ENCODE data around the gene ZFP90.
"Not testable (repeated sequence)": the region's sequence is repeated elsewhere in the genome, so short reads cannot be mapped to it uniquely, and the experiment has no call there.

Gene ZFP90

GRCh38 chr16:68538880-68539701 lies at the start of gene ZFP90:
Gene ZFP90 (plus strand): TSS chr16:68539291. CDS start chr16:68539793, 502 bp downstream.
- DNase-seq, result peak; percentile 95

GRCh38 chr16:68490358-68490757 lies 48.7 kb upstream of the ZFP90 start:
- DNase-seq, result no peak

DNA sequence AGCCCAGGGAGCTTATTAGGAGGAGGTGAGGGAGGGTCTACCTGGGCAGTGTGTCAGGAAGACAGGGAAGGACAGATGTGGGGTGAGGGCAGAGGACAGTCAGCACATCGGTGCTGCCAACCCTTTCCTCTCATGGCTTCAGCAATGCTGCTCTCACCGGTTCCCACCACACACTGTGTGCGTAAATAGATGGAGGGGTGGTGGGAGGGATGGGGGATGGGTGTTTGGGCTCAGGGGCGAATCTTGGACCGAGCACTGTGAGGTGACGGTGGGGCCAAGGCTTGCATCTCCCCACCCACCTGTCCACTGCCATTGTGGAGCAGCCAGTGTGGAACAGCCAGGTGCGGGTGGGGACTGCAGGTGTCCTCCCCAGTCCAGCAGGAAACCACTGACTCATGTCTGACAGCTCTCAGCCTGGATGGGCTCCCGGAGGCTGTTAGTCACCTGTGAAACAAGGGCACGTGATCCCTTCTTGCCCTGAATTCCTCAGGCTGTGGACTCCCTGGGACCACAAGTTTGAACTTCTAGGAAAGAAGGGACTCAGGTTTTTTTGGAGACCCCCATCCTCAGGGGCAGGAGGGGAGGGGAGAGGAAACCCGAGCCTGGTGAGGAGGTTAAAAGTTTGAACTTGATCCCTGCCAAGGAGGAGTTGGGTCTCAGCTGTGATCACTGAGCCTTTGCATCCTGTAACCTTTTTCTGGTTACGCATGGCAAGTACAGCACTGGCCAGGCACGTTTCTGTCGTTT lies 48.1 kb upstream of the ZFP90 start:
- no peak for DNase-seq

GRCh38 chr16:68491576-68491950 lies 47.5 kb upstream of the ZFP90 start:
- DNase-seq, result no peak

DNA sequence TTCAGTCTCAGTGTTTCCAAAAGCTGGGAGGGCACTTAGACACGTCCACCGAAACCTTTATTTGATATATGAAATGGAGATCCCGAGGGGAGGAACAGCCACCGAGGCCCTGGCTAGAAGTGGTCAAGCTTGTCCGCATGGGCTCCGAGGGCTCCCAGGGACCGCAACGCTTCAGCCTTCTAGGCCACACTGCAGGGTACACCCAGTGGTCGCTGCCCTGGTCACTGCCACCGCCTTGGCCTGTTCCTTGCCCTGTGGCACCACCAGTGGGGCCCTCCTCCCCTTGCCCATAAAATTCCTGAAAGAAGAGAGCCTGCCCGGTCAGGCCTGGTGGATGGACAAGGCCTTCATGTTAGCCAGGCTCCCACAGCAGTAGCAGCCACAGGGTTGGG lies 46.9 kb upstream of the ZFP90 start:
- no peak for DNase-seq

DNA sequence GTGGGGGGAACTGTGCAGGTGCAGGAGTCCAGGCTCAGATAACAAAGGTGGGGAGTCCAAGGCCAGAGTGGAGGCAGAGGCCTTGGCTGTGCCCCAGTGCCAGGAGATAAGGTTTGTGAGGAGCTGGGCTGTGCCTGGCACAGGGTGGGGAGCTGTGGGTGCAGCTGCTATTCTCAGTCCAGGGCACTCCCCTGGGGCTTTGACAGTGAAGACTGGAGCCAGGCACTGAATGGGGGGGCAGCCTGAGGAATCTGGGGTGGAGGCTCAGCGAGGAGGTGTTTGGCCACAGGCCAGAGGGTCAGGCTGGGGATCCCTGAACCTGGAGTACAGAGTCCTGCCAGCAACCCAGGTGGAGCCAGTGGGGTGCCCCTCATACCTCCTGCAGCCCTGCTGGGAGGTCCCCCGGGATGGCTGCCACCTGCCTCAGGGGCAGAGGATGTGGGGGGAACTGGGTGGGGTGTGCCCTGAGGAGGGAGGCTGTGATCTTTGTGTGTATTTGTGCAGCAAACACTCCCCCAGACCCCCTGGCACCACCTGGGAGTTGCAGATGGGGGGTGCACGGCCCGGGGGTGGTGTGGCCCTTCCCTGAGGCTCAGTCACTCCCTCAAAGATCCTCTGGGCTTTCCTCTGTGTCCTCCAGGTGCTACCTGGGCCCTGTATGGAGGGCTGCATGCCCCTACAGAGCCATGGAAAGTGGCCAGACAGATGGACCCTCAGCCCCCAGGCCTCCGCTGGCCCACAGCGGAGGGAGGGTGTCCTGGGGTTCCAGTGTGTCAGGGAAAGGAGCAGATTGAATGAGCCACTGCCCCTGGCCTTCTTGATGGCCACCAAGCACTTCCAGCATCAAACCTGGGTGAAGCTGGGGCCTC lies 46.3 kb upstream of the ZFP90 start:
- DNase-seq, result no peak

DNA sequence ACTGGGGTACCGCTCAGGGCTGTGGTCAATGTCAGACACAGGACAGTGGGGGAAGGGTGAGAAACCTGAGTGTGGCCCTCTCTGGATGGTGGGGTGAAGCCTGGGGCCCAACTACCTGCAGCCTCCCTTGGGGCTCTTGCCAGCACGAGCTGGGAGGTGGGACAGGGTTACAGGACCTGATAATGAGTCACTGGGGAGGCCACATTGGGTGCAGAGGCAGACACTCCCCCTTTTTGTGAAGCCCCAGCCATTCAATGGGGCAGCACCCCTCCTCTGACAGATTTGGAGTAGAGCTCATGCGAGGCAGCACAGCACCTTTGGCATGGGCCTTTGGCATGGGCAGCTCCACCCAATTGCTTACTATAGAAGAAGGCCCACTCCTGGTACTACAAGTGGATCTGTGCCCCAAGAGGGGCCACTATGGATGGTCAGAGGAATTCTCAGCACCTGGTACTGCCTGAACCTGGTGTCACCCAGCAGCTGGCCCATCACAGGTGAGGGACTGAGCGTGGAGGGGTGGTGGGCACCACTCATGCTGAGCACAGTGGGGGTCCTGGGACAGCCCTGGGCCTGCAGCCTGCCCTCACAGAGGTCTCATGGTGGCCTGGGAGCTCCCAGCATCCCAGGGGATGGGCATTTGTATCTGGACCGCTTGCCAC lies 45.5 kb upstream of the ZFP90 start:
- DNase-seq, result no peak

GRCh38 chr16:68494261-68494660 lies 44.8 kb upstream of the ZFP90 start:
- not testable (repeated sequence) for DNase-seq

DNA sequence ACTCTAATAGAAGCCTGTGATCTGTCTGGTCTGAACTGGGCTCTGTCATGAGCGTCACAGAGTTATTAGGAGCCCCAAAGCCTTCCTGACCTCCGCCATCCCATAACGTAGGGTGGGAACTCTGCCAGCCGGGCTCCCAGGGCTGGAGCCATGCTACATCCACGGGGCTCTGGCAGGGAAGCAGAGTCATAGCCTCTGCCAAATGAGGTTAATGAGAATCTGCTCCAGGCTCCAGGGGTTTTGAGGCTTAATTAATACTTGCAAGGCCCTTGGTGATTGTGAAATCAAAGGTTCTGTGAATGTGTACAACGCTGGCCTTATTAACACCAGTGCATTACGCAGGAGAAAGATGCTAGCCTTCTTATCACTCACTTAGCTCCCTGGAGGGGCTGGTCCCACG lies 42.4 kb upstream of the ZFP90 start:
- peak; percentile 47 for DNase-seq

DNA sequence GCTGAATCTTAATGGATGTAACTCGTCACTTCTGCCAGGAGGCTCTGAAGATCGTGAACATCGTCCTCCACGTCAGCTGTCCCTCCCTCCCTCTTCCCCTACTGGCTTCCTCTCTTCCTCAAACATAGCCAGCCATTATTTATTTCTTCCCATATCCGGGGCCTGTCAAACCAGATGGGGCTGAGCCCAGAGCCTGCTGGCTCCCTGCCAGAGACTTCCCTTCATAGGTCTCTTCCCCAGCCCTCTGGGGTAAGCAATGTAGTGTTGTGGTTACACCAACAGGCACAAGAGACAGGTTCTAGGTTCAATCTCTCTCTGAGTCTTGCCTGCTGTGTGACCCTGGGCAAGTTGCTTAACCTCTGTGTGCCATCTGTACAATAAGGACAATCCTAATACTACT lies 40.1 kb upstream of the ZFP90 start:
- no peak for DNase-seq

- no peak for DNase-seq
These were observed 35.8 kb upstream of the ZFP90 start for GRCh38 chr16:68503334-68503733.

DNA sequence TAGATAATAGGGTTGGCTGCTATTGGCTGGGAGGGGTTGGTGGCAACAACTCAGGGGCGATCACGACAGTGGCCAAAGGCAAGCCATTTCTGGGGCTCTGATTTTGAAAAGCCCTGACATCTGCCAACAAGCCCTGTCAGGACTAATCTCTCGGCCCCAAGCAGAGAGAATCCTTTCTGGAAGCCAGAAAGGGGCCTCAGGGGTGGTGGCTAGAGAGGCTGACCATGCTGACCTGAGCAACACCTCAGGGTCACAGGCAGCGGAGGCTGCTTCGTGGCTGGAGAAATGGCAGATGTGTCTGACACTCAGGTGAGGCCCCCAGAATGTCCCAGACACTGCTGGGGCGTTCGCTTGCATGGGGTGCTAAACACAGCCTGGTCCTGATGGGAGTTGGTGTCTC lies 35.0 kb upstream of the ZFP90 start:
- DNase-seq, result no peak

- no peak for DNase-seq
These were observed 32.6 kb upstream of the ZFP90 start for GRCh38 chr16:68506331-68507053.

GRCh38 chr16:68508013-68508412 lies 31.1 kb upstream of the ZFP90 start:
- DNase-seq, result no peak

DNA sequence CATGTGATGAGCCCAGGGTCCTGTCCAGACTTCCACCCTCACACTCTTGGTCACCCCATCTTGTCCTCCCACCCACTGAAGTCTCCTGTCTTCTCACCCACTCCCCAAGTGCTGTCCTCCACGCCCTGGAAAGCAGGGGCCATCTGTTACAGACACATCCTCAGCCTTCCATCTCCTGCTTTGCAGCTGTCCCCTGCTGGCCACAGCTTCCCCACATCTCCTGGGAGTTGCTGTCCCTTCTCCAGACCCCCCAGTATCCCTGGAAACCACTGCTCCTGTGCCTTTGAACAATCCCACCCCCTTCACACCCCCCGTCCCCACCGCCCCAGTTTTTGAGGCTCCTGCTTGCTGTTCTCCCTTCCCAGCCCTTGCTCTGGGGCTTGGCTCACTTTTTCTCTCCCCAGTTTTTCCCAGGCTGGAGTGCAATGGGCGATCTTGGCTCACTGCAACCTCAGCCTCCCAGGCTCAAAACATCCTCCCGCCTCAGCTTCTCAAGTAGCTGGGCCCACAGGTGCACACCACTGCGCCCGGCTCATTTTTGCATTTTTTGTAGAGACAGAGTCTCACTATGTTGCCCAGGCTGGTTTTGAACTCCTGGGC lies 30.4 kb upstream of the ZFP90 start:
- DNase-seq, result no peak

DNA sequence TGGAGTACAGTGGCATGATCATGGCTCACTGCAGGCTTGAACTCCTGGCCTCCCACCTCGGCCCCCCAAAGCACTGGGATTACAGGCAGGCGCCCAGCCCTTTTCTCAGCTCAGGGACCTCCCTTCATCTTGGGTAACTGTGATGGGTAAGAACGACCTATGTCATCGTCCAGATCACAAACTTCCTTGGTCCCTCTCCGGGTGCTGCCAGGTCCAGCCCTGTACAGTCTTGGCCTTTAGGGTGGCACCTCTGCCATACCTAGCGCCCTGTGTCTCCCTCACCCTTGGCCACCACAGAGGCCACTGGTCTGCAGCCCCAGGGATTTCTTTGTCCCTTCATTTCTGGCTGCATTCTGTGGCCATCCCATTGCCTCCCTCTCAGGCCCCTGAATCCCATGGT lies 29.7 kb upstream of the ZFP90 start:
- no peak for DNase-seq

DNA sequence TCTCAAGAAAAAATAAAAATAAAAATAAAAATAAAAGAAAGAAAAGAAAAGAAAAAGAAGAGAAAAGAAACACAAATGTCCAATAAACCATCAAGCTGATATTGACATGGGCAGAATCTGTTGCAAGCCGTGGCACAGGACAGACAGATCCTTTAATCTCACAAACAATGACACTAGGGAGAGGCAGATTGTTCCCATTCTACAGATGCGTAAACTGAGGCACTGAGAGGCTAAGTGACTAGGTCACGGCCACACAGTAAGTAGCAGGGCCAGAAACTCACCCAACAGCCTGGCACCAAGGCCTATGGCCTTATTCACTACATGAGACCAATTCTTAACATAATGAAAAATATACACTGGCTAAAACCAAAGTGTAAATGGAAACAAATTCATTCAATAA lies 28.3 kb upstream of the ZFP90 start:
- DNase-seq, result no peak

GRCh38 chr16:68512183-68512582 lies 26.9 kb upstream of the ZFP90 start:
- peak; percentile 67 for DNase-seq

- no peak for DNase-seq
These were observed 26.3 kb upstream of the ZFP90 start for GRCh38 chr16:68512742-68513141.

GRCh38 chr16:68514511-68514910 lies 24.6 kb upstream of the ZFP90 start:
- no peak for DNase-seq

- no peak for DNase-seq
These were observed 21.4 kb upstream of the ZFP90 start for GRCh38 chr16:68517606-68518166.

Measured in retina (tissue), 1 donor.